ENCODE results near the gene TMEM132A.
A peak's percentile ranks its signal among the peaks of the same experiment; 100 is the strongest.
"Not testable (repeated sequence)": the region's sequence is repeated elsewhere in the genome, so short reads cannot be mapped to it uniquely, and the experiment has no call there.

The TMEM132A gene

DNA sequence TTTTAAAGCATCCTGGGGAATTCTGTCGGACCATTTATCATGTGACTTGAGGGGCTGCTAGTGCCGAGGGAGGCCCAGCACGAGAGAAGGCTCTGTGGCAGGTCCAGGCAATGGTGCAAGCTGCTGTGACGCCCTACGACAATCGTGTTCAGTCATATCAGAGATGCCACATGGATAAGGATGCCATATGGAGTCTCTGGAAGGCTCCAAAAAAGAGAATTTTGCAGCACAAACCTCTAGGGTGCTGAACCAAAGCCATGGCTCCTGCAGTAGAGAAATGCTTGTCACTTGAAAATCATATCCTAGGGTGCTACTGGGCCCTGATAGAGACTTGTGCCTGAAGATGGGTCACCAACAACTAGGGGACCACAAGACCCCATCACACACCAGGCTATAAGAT is 40.5 kb downstream of the TMEM132A start:
- no peak for DNase-seq (ENCODE audit: low read depth in 2 of 2)

DNA sequence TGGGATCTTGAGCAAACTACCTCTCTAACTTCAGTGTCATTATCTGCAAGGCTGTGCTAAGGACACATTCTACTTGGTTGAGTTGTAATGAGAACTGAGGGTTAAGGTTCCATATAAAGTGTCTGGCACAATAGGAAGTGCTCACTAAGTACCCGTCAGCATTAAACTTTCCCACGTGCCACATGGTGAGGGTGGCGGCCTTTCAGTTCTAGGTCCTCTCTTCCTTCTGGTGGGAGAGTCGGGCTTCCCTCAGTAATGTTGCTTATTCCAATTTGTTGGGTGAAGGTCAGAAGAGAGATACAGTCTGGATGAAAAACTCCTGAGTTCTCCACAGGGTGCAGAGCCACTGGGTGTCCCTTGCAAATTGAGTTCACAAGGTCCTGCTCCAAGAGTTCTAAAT is 42.6 kb downstream of the TMEM132A start:
- no peak for DNase-seq (ENCODE audit: low read depth in 2 of 2)

- no peak for DNase-seq (ENCODE audit: low read depth in 2 of 2)
Observed at GRCh38 chr11:60968223-60968622, 44.0 kb downstream of the TMEM132A start.

GRCh38 chr11:60970369-60970774 is 46.1 kb downstream of the TMEM132A start:
- peak; percentile 54 to 72 for DNase-seq (ENCODE audit: low read depth in 2 of 2)

- no peak for DNase-seq (ENCODE audit: low read depth in 2 of 2)
Observed at GRCh38 chr11:60970890-60971289, 46.6 kb downstream of the TMEM132A start.

GRCh38 chr11:60971520-60971919 is 47.3 kb downstream of the TMEM132A start, which contains the start of gene CD6:
Gene CD6 (plus strand): TSS chr11:60971680. CDS start chr11:60971866, 186 bp downstream.
- DNase-seq (ENCODE audit: low read depth in 2 of 2) = no peak

DNA sequence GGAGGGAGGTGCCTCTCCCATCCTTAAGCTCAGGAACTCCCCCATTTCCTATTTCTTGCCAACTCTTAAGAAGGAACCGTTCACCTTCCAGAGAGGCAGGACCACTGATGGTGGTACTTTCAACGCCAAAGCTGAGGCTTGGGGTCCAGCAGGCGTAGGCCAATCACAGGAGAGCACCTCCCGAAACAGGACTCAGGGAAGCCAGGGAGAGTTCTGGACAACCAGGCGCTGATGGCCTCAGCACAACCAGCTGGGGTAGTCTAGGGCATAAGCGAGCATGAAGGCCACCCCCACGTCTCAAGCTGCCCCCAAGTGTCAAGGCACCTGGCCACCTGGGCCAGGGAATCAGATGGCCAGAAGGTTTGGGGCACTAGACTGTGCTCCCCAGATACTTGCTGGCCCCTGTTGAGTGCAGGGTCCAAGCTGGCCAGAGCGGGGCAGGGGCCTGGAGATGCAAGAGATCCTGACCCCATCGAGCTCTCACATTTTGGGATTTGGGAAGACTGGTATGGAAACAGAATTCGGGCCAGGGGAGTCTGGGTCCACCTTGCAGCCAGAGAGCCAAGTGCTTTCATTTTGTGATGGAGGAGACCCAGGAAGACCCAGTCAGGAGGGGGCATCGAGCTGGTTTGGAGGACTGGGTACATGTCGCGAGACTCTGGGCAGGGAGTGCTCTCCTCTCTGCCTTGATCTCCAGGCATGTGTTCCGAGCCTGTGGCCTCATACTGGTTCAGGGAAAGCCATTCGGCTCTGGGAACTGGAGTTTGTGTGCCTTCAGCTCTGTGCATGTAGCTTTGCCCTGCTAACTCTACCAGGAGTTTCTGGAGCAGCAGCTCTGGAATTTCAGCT is 48.1 kb downstream of the TMEM132A start:
- no peak for DNase-seq (ENCODE audit: low read depth in 2 of 2)

DNA sequence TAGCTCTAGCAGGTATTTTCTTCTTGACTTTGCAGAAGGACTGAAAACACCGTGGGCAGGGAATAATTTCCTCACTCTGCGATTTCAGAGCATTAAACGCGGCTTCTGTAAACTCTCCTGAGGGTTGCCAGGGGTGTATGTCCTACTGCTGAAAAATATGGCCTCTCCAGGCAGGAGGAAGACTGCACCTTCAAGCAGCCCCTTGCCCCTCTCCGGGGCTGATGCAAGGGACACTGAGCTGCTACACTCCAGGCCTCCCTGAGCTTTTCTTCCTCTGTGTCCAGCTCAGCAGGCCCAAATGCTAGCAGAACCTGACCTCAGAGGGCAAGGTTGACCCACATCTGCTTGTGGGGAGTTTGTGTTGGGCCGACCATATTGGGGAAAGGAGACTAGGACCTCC is 49.4 kb downstream of the TMEM132A start:
- DNase-seq (ENCODE audit: low read depth in 2 of 2) = no peak

- not testable (repeated sequence) for DNase-seq (ENCODE audit: low read depth in 2 of 2)
Observed at GRCh38 chr11:60974316-60974715, 50.1 kb downstream of the TMEM132A start.

DNA sequence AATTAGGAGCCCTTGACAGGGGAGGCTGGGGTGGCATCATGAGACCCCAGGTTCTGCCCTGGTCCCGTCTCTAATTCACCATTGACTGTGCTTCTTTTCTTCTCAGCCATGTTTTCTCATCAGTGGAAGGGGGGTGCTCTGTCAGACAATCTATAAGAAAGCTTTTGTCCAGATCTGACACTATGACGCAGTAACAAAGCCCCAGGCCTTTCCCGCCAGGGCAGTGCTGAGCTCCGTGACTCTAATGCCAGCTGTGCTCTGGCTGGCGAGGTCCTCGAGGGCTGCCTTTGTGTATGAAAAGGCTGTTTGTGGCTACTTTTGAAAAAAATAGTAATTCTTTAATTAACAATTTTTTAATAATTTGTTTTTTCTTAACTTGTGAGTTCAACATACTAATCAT is 50.5 kb downstream of the TMEM132A start:
- no peak for DNase-seq (ENCODE audit: low read depth in 2 of 2)

DNA sequence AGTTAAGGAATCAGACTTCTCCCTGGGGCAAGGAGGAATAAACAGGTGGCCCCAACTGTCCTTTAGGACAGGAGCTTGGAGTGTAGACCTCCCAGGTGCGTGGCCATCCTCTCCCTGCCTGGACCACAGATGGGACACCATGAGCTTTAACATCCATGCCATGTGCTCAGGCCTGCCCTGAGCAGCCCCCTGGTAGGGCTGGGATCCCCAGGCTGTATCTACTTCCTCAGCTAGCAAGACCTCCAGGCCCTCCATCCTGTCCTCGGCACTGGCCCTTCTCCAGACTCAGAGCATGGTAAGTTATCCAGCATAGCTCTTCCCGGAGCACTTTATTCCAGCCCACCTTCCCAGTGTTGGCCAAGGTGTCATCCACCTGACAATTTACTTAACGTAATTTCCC is 53.0 kb downstream of the TMEM132A start:
- DNase-seq (ENCODE audit: low read depth in 2 of 2) = no peak

DNA sequence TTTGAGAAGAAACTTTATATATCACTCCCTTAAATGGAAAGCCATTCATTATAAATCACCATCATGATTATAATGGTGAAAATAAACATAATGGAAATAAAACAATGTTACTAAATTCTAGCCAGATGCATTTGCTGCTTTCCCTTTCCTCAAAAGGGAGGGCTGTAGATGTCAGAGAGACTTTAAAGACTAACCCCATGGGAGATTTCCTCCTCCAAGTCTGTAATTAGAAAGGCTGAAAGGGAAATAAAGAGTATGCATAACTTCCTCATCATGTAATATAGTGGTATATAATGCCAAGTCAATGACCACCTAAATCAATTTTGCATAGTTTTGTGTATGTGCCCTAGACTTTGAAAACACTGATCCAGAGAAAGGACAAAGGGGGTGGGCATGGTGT is 53.6 kb downstream of the TMEM132A start:
- no peak for DNase-seq (ENCODE audit: low read depth in 2 of 2)

- no peak for DNase-seq (ENCODE audit: low read depth in 2 of 2)
Observed at GRCh38 chr11:60978546-60979380, 54.5 kb downstream of the TMEM132A start.

DNA sequence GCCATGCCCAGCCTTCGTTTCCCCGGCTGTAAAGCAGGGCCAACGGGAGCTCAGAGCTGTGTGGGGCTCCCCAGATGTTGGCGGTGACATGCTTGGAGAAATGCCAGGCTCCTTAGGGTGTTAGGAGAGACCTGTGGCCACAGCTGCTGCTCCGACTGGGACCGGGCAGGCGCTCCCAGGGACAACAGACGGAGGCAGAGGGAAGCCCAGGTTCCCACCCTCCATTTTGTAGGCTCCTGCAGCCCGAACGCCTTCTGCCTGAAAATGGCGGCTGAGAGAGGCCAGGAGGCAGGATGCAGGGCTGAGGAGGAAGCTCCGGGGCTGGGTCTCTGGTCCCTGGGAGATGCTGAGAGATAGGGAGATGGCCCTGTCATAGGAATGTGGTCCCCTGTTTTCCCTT is 57.3 kb downstream of the TMEM132A start:
- DNase-seq (ENCODE audit: low read depth in 2 of 2) = no peak

GRCh38 chr11:60982184-60982583 is 57.9 kb downstream of the TMEM132A start:
- no peak for DNase-seq (ENCODE audit: low read depth in 2 of 2)

GRCh38 chr11:60984149-60984548 is 59.9 kb downstream of the TMEM132A start:
- DNase-seq (ENCODE audit: low read depth in 2 of 2) = no peak

DNA sequence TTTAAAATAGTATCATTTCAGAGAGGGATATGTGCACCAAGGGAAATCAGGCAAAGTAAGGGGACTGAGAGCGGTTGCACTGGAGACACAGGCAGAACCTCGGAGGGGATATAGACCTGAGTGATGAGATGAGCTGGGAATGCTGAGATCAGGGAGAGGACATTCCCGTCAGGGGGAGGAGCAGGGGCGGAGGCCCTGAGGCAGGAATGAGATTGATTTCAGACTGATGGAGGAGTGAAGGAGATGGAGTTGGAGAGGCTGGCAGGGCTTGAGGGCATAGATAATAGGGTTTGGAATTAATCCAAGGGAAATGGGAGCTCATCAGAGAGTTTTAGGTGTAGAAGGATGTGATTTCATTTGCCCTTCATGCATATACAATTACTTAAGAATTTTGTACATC is 60.4 kb downstream of the TMEM132A start:
- no peak for DNase-seq (ENCODE audit: low read depth in 2 of 2)

GRCh38 chr11:60985501-60985900 is 61.2 kb downstream of the TMEM132A start:
- DNase-seq (ENCODE audit: low read depth in 2 of 2) = no peak

GRCh38 chr11:60985991-60986915 is 62.0 kb downstream of the TMEM132A start:
- peak; percentile 64 to 87 for DNase-seq (ENCODE audit: low read depth in 2 of 2)
